ENCODE results near the gene ANGPT4. TPM values are rescaled to one million over a fixed set of nuclear protein-coding genes. Genes with fewer than 3 reads are reported as not detected.

The ANGPT4 gene
- total and polyA plus RNA-seq, 9 of the 15 experiments (the other 6 are each of a cell fraction or from before 2014, with no cell fraction given), result not detected

DNA sequence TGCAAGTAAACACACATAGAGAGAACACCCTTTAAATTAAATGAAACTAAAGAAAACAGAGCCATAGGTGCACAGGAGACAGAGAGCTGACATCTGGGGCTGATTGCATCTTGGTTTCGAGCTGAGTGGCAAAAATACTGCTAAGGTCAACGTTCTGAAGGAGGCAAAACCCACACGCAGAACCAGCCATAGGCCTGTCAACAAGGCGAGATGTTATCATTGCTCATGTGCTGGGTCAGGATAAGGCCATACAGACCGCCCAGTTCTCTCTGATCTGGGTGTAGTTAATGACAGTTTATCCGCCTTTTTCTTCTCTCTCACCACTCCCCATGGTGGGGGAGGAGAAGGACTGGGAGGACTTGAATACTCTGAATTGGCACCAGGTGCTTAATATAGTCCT is 87.1 kb downstream of the ANGPT4 start (continued):
- TF ChIP-seq, protein P1, sequence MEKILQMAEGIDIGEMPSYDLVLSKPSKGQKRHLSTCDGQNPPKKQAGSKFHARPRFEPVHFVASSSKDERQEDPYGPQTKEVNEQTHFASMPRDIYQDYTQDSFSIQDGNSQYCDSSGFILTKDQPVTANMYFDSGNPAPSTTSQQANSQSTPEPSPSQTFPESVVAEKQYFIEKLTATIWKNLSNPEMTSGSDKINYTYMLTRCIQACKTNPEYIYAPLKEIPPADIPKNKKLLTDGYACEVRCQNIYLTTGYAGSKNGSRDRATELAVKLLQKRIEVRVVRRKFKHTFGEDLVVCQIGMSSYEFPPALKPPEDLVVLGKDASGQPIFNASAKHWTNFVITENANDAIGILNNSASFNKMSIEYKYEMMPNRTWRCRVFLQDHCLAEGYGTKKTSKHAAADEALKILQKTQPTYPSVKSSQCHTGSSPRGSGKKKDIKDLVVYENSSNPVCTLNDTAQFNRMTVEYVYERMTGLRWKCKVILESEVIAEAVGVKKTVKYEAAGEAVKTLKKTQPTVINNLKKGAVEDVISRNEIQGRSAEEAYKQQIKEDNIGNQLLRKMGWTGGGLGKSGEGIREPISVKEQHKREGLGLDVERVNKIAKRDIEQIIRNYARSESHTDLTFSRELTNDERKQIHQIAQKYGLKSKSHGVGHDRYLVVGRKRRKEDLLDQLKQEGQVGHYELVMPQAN (IDR thresholded peaks at IDR 0.05; ENCODE audit: borderline replicate concordance), result no peak
- TF ChIP-seq SRSF7 (optimal IDR thresholded peaks at IDR 0.05; ENCODE audit: low read depth, low read length) (no peak), TEAD2 (tag; IDR thresholded peaks at IDR 0.05) (no peak), RBM14 (IDR thresholded peaks at IDR 0.05; ENCODE audit: borderline replicate concordance, insufficient read depth, low read depth, low read length) (no peak), ZNF699 (CRISPR knock-in tag; IDR thresholded peaks at IDR 0.05; ENCODE audit: insufficient replicate concordance) (no peak), MEF2A (IDR thresholded peaks at IDR 0.05; ENCODE audit: control insufficient read depth, low read depth, low read length) (no peak), NR2C2 (CRISPR knock-in tag; IDR thresholded peaks at IDR 0.05) (no peak), NR2C2 (tag; IDR thresholded peaks at IDR 0.05) (peak; percentile 80), CSDE1 (IDR thresholded peaks at IDR 0.05) (no peak), KLF16 (IDR thresholded peaks at IDR 0.05) (peak; percentile 90), GATA2 (CRISPR knock-in tag; IDR thresholded peaks at IDR 0.05) (peak; percentile 93), SMAD4 (CRISPR knock-in tag; conservative IDR thresholded peaks at IDR 0.05) (peak; percentile 89)
- TF ChIP-seq, protein P2, sequence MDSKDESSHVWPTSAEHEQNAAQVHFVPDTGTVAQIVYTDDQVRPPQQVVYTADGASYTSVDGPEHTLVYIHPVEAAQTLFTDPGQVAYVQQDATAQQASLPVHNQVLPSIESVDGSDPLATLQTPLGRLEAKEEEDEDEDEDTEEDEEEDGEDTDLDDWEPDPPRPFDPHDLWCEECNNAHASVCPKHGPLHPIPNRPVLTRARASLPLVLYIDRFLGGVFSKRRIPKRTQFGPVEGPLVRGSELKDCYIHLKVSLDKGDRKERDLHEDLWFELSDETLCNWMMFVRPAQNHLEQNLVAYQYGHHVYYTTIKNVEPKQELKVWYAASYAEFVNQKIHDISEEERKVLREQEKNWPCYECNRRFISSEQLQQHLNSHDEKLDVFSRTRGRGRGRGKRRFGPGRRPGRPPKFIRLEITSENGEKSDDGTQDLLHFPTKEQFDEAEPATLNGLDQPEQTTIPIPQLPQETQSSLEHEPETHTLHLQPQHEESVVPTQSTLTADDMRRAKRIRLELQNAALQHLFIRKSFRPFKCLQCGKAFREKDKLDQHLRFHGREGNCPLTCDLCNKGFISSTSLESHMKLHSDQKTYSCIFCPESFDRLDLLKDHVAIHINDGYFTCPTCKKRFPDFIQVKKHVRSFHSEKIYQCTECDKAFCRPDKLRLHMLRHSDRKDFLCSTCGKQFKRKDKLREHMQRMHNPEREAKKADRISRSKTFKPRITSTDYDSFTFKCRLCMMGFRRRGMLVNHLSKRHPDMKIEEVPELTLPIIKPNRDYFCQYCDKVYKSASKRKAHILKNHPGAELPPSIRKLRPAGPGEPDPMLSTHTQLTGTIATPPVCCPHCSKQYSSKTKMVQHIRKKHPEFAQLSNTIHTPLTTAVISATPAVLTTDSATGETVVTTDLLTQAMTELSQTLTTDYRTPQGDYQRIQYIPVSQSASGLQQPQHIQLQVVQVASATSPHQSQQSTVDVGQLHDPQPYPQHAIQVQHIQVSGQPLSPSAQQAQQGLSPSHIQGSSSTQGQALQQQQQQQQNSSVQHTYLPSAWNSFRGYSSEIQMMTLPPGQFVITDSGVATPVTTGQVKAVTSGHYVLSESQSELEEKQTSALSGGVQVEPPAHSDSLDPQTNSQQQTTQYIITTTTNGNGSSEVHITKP (IDR thresholded peaks at IDR 0.05; ENCODE audit: partially characterized antibody), result peak; percentile 31
- TF ChIP-seq, protein P3, sequence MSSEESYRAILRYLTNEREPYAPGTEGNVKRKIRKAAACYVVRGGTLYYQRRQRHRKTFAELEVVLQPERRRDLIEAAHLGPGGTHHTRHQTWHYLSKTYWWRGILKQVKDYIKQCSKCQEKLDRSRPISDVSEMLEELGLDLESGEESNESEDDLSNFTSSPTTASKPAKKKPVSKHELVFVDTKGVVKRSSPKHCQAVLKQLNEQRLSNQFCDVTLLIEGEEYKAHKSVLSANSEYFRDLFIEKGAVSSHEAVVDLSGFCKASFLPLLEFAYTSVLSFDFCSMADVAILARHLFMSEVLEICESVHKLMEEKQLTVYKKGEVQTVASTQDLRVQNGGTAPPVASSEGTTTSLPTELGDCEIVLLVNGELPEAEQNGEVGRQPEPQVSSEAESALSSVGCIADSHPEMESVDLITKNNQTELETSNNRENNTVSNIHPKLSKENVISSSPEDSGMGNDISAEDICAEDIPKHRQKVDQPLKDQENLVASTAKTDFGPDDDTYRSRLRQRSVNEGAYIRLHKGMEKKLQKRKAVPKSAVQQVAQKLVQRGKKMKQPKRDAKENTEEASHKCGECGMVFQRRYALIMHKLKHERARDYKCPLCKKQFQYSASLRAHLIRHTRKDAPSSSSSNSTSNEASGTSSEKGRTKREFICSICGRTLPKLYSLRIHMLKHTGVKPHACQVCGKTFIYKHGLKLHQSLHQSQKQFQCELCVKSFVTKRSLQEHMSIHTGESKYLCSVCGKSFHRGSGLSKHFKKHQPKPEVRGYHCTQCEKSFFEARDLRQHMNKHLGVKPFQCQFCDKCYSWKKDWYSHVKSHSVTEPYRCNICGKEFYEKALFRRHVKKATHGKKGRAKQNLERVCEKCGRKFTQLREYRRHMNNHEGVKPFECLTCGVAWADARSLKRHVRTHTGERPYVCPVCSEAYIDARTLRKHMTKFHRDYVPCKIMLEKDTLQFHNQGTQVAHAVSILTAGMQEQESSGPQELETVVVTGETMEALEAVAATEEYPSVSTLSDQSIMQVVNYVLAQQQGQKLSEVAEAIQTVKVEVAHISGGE (CRISPR knock-in tag; IDR thresholded peaks at IDR 0.05), result 0 out of 6 replicates have a peak, but pooled peaks of 1 of the 3 experiments have one; percentile 25

Measured in K562 (cell line).